Psoas muscle (tissue), 8 donors: ENCODE results near the gene HIP1. TPM values are rescaled to one million over a fixed set of nuclear protein-coding genes. Genes with fewer than 3 reads are reported as not detected.

Experiments
- ATAC-seq, 4 donors: fragments of 200-7000 bp; cut with Tn5 transposase; one replicate each; pipeline ENCODE4 v1.9.1; 2020; ENCODE audit warnings: moderate library complexity in 3 of 4, mild to moderate bottlenecking in 2 of 4
- DNase-seq, 2 donors: peaks; one replicate each; pipeline ENCODE4 v3.0.0-alpha.2; 2020
- H3K27ac ChIP-seq: fragments of 200-600 bp; one replicate; pipeline ENCODE4 v1.8.0; 2022
- H3K27me3 ChIP-seq, 3 donors: fragments of 200-600 bp in 1 of 3; one replicate each; pipeline versions ENCODE4 v1.6.1 to v1.8.0; 2013 to 2022; ENCODE audit warnings: low read length in 2 of 3, mild to moderate bottlenecking in 2 of 3, moderate library complexity in 1 of 3; ENCODE audit not compliant: insufficient read depth in 3 of 3
- H3K36me3 ChIP-seq, 2 donors: fragments of 200-600 bp in 1 of 2; one replicate each; pipeline versions ENCODE4 v1.6.1 to v1.8.0; 2013 to 2022; ENCODE audit warnings: low read depth in 1 of 2, mild to moderate bottlenecking in 1 of 2, moderate library complexity in 1 of 2; ENCODE audit not compliant: insufficient read depth in 1 of 2
- H3K4me1 ChIP-seq: fragments of 200-600 bp; one replicate; pipeline ENCODE4 v1.8.0; 2022
- H3K4me3 ChIP-seq: fragments of 200-600 bp; one replicate; pipeline ENCODE4 v1.8.0; 2022; ENCODE audit warnings: mild to moderate bottlenecking
- H3K9me3 ChIP-seq: fragments of 200-600 bp; one replicate; pipeline ENCODE4 v1.8.0; 2022
- WGBS, 3 donors: extraction: QIAGEN DNeasy Blood & Tissue Kit; methylation state at CpG; one replicate each; pipeline versions ENCODE4 v1.1.6 to v1.1.7; 2013; 5-methylcytosine and 5-hydroxymethylcytosine counted together
- intact Hi-C, 2 donors: fragments of 100-400 bp; cut with DNase I; formaldehyde crosslinking; loops; one replicate each; pipeline versions ENCODE4 v1.11.0 to v1.14.2; 2022
- polyA plus RNA-seq, 3 donors: library from polyadenylated mRNA; stranded (reverse); fragments of 200-250 nt; gene quantifications; one replicate each; pipeline ENCODE4 v1.2.3, GENCODE V29; 2013
- total RNA-seq, 4 donors: library from RNA; stranded (reverse); fragmentation: NEBNext Ultra II Directional in 2 of 4; extraction: Animal tissue kit (Norgen Biotek cat#: 25700) in 2 of 4; gene quantifications; one replicate each; pipeline versions ENCODE4 v1.2.1 to v1.2.4, GENCODE V29; 2021 to 2023
- TF ChIP-seq, protein P1 (sequence below): fragments of 200-600 bp; IDR thresholded peaks from one replicate; pipeline ENCODE4 v1.8.0; 2022; ENCODE audit warnings: antibody characterized with exemption
- donor health status: healthy with polysubstance abuse.
- donor health status: DM: no; HTN: no; CAD: no; lungs with moderate emphysema.
- donor health status: Bipolar disorder and iron deficiency.
- donor health status: healthy.
- donor health status: DM: yes; HTN: yes; CAD: no.
- donor health status: DM: no; HTN: no; CAD: no.
- donor health status: DM: no; HTN: no; CAD: no.
- donor health status: DM: yes; HTN: yes; CAD: no.

Gene HIP1
- total and polyA plus RNA-seq, 7 donors: 2.5 to 11.9 (median 5.4) TPM

DNA sequence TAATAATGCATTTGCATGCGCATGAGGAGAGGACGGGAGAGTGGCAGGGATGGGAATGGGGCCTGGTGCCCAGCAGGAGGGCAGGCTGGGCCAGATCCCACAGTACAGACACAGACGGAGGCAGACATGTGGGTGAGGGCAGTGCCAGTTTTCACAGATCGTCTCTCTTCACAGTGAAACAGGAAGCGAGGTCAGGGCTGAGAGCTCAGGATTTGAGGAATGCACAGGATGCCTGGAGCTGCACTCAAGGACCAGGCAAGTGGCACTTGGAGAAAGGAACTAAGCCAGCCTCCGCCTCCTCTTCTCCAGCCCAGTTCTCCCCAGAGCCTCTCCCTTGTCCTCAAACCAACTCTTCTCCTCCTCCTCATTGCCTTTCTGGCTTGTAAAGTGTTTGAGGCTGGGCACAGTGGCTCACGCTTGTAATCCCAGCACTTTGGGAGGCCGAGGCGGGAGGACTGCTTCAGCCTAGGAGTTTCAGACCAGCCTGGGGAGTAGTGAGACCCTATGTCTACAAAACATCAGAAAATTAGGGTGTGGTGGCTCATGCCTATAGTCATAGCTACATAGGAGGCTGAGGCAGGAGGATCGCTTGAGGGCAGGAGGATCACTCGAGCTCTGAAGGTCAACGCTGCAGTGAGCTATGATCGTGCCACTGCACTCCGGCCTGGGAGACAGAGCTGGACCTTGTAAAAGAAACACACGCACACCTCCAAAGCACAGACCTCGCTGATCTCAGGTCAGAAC lies 115.2 kb downstream of the HIP1 start:
- TF ChIP-seq, protein P1, sequence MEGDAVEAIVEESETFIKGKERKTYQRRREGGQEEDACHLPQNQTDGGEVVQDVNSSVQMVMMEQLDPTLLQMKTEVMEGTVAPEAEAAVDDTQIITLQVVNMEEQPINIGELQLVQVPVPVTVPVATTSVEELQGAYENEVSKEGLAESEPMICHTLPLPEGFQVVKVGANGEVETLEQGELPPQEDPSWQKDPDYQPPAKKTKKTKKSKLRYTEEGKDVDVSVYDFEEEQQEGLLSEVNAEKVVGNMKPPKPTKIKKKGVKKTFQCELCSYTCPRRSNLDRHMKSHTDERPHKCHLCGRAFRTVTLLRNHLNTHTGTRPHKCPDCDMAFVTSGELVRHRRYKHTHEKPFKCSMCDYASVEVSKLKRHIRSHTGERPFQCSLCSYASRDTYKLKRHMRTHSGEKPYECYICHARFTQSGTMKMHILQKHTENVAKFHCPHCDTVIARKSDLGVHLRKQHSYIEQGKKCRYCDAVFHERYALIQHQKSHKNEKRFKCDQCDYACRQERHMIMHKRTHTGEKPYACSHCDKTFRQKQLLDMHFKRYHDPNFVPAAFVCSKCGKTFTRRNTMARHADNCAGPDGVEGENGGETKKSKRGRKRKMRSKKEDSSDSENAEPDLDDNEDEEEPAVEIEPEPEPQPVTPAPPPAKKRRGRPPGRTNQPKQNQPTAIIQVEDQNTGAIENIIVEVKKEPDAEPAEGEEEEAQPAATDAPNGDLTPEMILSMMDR: no peak
- WGBS, 3 donors: 72 to 78% (median 74%) methylated on average over 16 of the region's 16 CpGs
- no peaks in the 10 kb centered on the region for H3K27me3 ChIP-seq
- H3K4me3 ChIP-seq: no peak overlapping the region
- H3K27ac ChIP-seq: no peak overlapping the region
- H3K36me3 ChIP-seq: no peaks in the 10 kb centered on the region
- no peaks in the 10 kb centered on the region for H3K9me3 ChIP-seq
- intact Hi-C loops: no loop called here
- ATAC-seq (no peak), DNase-seq (no peak)
- no peaks in the 10 kb centered on the region for H3K4me1 ChIP-seq

DNA sequence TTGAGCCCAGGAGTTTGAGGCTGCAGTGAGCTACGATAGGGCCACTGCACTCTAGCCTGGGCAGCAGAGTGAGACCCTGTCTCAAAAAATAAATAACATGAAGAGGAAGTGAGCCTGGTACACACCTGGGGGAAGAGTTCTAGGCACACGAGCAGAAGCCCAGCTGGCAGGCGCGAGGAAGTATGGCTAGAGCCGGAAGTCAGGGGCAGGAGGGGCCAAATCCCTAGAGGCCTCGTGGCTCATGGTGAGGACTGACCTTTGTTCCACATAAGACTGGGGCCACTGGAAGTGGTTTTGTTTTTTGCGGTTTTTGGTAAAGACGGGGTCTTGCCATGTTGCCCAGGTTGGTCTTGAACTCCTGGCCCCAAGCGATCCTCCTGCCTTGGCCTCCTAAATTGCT lies 117.6 kb downstream of the HIP1 start:
- H3K36me3 ChIP-seq: no peaks in the 10 kb centered on the region
- no peaks in the 10 kb centered on the region for H3K4me1 ChIP-seq
- H3K27me3 ChIP-seq: no peaks in the 10 kb centered on the region
- no peak for DNase-seq
- intact Hi-C loops: no loop called here
- 76 to 84% (median 79%) methylated on average over 9 of the region's 9 CpGs for WGBS, 3 donors
- no peak overlapping the region for H3K27ac ChIP-seq
- H3K4me3 ChIP-seq: no peak overlapping the region
- ATAC-seq: no peak
- H3K9me3 ChIP-seq: no peaks in the 10 kb centered on the region
- TF ChIP-seq, protein P1: no peak

DNA sequence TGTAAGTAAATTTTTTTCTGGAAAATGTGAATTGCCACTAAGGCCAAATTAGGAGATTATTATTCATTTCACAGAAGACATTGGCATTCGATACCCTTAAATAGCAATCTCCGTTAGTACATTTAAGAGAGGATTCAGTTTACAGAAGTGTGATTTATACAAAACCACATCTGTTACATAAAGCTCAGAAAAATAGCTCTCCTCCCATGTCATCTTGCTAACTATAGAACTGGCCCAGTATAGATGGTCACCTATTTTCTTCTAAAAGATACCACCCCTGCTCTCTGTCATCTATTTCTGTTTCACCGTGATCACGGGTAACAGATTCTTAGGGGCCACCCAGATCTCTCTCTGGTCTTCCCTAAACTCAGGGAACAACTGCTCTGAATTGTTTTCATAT lies 119.1 kb downstream of the HIP1 start:
- DNase-seq (no peak), ATAC-seq (no peak)
- Histone ChIP-seq H3K27me3 (no peaks in the 10 kb centered on the region), H3K27ac (no peak overlapping the region), H3K36me3 (no peaks in the 10 kb centered on the region), H3K9me3 (no peaks in the 10 kb centered on the region), H3K4me3 (no peak overlapping the region), H3K4me1 (no peaks in the 10 kb centered on the region)
- TF ChIP-seq, protein P1: no peak
- intact Hi-C loops: no loop called here
- 59 to 71% (median 63%) methylated on average over 4 of the region's 4 CpGs for WGBS, 3 donors

DNA sequence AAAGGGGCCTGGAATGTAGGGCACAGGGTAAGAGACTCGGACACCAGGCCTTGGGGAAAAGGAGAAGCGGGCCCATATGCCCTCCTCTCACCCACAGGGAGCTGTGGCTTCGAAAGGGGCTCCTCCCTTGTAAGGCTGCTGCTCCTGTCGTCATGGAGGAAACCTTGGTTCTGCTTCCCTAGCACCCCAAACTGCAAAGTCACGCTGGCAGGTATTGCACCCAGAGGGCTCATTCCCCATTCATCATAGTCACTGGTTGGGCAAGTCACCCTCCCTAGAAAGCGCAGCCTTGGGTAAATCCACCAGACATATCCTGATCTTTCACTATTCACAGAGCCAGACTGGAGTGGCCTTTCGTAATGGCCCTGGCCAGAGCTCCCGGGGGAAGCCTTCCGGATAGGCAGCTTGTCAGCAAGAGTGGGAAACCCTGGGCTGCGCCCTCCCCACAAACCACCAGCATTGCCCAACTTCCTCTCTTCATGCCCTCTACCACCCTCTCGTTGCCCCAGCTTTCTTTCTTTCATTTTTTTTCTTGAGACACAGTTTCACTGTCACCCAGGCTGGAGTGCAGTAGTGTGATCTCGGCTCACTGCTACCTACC lies 121.0 kb downstream of the HIP1 start:
- 81 to 88% (median 84%) methylated on average over 12 of the region's 12 CpGs for WGBS, 3 donors
- H3K4me3 ChIP-seq: no peak overlapping the region

More for the DNA sequence above, 121.0 kb downstream of the HIP1 start:
- Histone ChIP-seq H3K27ac (no peak overlapping the region), H3K9me3 (no peaks in the 10 kb centered on the region), H3K36me3 (no peaks in the 10 kb centered on the region), H3K4me1 (no peaks in the 10 kb centered on the region), H3K27me3 (no peaks in the 10 kb centered on the region)
- DNase-seq (peak; percentile 63 to 81), ATAC-seq (peak; percentile 40 to 54 (median 51))
- TF ChIP-seq, protein P1: no peak
- intact Hi-C loops: no loop called here
